Measurements from ENCODE around the gene SNORC.

SNORC gene

GRCh38 chr2:232896720-232897597 lies 26.9 kb downstream of the SNORC start:
- no peak overlapping the region for H3K27ac ChIP-seq
- TF ChIP-seq CTCF (IDR thresholded peaks at IDR 0.05; ENCODE audit: low read depth, low read length, missing control alignments): no peak
- H3K4me3 ChIP-seq (ENCODE audit: low read depth, low read length): no peak overlapping the region
- no peak for DNase-seq
- no peaks in the 10 kb centered on the region for H3K27me3 ChIP-seq (replicated peaks)
- in situ Hi-C loops (cut with HindIII; ENCODE audit: low pct_ligation_motif_present, low sequenced_read_pairs): no loop called here
- H3K36me3 ChIP-seq (replicated peaks): no peaks in the 10 kb centered on the region

GRCh38 chr2:232897598-232898408 lies 27.7 kb downstream of the SNORC start:
- no peaks in the 10 kb centered on the region for H3K27me3 ChIP-seq (replicated peaks)
- no peak for TF ChIP-seq CTCF (IDR thresholded peaks at IDR 0.05; ENCODE audit: low read depth, low read length, missing control alignments)
- in situ Hi-C loops (cut with HindIII; ENCODE audit: low pct_ligation_motif_present, low sequenced_read_pairs): no loop called here
- H3K36me3 ChIP-seq (replicated peaks): no peaks in the 10 kb centered on the region
- DNase-seq: no peak
- no peak overlapping the region for H3K27ac ChIP-seq
- H3K4me3 ChIP-seq (ENCODE audit: low read depth, low read length): no peak overlapping the region

GRCh38 chr2:232898592-232899543 lies 28.8 kb downstream of the SNORC start:
- no peak overlapping the region for H3K4me3 ChIP-seq (ENCODE audit: low read depth, low read length)
- H3K36me3 ChIP-seq (replicated peaks): no peaks in the 10 kb centered on the region
- no peaks in the 10 kb centered on the region for H3K27me3 ChIP-seq (replicated peaks)
- H3K27ac ChIP-seq: no peak overlapping the region
- DNase-seq: peak; percentile 68
- in situ Hi-C loops (cut with HindIII; ENCODE audit: low pct_ligation_motif_present, low sequenced_read_pairs): no loop called here
- TF ChIP-seq CTCF (IDR thresholded peaks at IDR 0.05; ENCODE audit: low read depth, low read length, missing control alignments): no peak

- Histone ChIP-seq H3K4me3 (ENCODE audit: low read depth, low read length) (no peak overlapping the region), H3K27me3 (replicated peaks) (no peaks in the 10 kb centered on the region), H3K27ac (peak overlapping the region; percentile 82), H3K36me3 (replicated peaks) (no peaks in the 10 kb centered on the region)
- in situ Hi-C loops (cut with HindIII; ENCODE audit: low pct_ligation_motif_present, low sequenced_read_pairs): no loop called here
- no peak for DNase-seq
- no peak for TF ChIP-seq CTCF (IDR thresholded peaks at IDR 0.05; ENCODE audit: low read depth, low read length, missing control alignments)
Observed at GRCh38 chr2:232900811-232901735, 31.0 kb downstream of the SNORC start.

All from brain microvascular endothelial cell (primary cell).